HG02623 (cell line): ENCODE measurements around the gene AK2.
"Not testable (repeated sequence)": the region's sequence is repeated elsewhere in the genome, so short reads cannot be mapped to it uniquely, and the experiment has no call there.

Experiments
- ATAC-seq: cut with Tn5 transposase; IDR thresholded peaks from one replicate; pipeline ENCODE4 v1.9.1; 2021; ENCODE audit warnings: moderate library complexity; ENCODE audit not compliant: unreplicated experiment

Gene AK2

DNA sequence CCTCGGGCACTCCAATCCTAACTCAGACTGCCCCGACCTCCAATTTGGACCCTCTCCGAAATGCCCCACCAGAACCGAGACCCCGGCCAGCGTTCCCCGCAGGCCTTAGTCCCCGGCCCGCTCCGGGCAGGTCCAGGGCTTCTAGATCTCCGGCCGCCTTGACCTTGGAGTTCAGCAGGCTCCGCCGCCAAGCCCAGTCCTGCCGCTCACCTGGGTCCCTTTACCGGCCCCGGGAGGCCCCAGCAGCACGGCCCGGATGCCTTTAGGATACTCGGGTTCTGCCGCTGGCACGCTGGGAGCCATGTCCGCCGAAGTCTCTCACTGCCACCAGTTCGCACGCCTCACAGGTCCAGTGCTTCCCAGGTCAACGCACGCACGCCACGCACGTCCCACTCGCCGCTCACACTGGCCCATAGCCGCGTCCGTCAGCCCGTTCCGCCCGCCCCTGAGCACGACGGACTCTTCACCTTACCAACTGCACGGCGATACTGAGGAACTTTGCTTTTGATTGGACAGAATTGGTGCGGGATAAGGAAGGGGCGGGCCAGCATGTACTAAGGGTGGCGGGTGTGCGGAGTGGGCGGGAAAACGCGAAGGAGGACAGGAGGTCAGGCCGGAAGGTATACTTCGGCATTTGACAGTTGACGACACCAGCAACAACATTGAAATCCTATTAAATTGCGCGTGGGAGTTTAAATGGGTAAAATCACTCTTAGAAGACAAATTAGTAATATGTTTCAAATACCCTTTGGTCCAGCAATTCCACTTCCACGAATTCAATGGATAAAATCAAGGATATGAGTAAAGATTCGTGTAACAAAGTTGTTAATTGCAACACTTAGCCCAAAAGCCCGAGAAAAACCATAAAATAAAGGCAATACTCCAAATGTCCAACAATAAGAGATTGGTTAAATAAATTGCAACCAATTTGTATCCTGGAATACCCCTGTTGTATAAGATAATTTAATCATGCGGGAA, at the start of gene AK2:
Gene AK2 (minus strand): TSS at position 358 of the 978 bp plus-strand sequence. CDS start 55 bp downstream, at position 303.
- peak; percentile 97 for ATAC-seq

- no peak for ATAC-seq
These were observed 49.7 kb upstream of the AK2 start for GRCh38 chr1:33086384-33086850.

DNA sequence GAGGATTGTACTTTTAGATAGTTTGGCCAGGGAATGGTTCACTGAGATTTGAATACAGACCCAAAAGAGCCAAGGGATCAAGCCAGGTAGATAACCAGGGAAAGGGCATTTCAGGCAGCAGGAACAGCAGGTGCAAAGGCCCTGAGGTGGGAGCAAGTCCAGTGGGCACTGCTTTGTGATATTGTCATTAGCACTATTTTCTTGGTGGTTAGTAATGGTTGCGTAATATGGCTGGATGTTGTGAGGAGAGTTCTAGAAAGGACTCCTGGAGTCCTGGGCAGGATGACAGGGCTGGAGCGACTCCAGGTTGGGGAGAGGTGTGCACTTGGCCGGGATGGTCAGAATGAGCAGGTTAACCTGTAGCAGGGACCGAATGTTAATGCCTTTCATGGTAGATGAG, 48.6 kb upstream of the AK2 start:
- ATAC-seq: no peak

DNA sequence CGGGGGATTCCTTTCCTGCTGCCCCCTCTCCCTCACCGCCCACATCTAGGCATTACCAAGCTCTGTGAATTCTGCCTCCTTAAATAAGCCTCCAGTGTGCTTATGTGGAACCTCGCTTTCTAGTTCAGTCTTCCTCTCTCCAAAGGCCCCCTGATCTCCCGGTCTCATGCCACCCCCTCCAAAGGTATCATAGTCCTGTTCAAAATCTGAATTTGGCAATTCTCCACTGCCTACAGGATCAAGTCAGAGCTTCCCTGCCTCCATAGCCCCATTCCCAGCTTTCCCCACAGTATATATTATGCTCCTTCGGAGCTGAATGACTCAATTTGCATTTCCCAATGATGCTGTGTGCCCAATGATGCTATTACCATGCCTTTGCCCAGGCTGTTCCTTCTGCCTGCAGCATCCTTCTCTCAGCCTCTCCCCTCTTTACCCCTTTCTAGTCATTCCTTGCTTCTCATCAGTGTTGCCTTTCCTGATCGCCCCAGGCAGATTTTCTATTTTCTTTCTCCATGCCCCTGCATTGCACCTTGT, 46.0 kb upstream of the AK2 start:
- ATAC-seq: no peak

DNA sequence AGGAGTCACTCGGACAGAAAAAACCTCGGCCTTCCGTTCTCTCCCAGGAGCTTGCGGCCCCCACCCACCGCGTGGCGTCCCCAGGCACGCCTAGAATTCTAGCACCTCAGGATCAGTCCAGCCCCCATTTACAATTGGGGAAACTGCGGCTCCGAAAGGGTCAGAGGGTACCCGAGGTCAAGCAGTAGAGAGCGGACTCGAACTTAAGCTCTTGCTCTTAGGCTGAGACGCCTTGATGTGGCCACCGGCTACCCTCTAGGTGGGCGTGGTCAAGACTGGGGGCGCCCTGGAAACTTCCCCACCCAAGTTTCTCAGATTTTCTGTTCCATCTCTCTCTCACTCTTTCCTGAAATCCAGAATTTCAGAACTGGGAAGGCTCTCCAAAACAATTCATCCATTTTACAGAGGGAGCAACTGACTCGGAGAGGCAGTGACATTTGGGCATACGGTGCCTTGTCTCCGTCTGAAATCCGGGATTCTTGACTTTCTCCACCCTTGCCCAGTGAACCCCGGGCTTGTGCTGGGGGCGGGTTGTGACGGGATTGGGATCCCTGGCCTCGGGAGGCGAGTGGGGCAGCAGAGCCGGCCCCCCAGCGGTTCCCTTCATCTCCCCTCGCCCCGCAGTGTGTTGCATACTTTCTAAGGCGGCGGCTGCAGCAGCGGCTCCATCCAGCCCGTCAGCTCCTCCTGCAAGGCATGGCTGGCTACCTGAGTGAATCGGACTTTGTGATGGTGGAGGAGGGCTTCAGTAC, 45.0 kb upstream of the AK2 start:
- ATAC-seq: no peak

DNA sequence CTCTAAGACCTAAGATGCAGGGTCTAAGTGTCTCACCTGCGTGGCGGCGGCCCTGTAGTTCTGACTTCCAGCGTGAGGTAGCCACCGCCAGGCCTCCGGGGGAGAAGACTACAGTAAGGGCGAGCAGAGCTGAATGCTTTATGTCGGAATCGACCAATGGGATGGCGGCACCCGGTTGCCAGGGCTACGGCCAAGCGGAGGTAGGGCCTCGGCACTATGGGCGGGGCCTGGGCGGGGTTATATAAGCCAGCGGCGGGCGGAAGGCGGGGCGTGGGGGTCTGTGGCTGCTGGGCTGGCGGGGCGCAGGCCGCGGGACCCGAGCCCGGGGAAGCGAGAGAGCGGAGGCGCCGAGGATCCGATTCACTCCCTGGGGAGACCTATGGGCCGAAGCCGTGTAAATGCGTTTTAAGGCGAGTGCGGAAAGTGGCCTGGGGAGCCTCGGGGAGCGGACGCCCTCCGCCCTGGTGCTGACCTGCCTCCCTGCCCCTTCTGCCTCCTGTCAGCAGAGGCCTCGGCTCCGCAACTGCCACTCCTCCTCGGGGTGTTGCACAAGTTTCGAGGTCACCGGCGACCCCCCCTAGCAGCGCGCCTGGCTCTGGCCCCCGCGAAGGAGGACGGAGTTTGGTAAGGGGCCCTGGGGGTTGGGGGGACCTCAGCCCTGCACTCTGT, 44.3 kb upstream of the AK2 start, which contains the start of gene AZIN2:
Gene AZIN2 (plus strand): TSS at position 269 of the 669 bp plus-strand sequence. CDS start 1,097 bp downstream, outside the sequence.
- peak; percentile 91 for ATAC-seq

DNA sequence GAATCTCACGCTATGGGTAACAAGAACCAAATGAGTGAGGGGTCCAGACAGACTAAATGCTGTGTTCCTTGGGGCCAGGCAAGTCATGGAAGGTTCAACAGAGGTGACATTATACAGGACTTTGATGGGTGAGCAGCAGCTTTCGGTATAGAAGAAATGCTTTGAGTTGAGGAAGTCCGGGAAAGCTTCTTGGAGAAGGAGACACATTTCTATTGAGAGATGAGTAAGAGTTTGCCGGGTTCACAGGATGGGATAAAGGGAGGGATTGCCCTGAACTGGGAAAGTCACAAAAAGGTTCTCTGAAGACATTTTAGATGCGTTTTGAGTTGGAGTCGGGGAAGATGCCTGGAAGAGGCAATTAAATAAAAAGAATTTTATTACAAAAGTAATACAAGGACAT, 43.7 kb upstream of the AK2 start:
- no peak for ATAC-seq

DNA sequence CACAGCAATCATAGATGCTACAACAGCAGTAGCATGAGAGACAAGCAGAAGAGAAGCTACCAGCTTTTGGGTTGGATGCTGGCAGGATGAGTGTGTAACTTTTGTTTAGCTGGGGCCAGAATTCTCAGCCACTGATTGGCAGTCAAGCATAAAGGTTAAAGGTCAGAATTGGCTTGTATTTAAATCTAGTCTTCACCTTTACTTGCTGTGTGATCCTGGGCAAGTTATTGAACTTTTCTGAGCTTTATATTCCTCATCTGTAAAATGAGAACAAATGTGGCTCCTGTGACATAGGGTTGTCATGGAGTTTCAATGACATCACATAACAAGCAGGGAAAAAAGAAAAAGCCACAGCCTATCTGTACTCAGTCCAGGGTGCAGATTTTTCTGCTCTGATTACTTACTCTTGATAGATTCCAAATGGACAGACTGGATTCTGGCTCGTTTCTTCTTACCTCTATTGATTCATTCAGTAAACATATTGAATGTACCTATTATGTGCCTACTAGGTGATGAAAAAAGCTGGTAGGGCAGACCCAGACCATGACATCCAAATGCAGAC, 41.4 kb upstream of the AK2 start:
- no peak for ATAC-seq

DNA sequence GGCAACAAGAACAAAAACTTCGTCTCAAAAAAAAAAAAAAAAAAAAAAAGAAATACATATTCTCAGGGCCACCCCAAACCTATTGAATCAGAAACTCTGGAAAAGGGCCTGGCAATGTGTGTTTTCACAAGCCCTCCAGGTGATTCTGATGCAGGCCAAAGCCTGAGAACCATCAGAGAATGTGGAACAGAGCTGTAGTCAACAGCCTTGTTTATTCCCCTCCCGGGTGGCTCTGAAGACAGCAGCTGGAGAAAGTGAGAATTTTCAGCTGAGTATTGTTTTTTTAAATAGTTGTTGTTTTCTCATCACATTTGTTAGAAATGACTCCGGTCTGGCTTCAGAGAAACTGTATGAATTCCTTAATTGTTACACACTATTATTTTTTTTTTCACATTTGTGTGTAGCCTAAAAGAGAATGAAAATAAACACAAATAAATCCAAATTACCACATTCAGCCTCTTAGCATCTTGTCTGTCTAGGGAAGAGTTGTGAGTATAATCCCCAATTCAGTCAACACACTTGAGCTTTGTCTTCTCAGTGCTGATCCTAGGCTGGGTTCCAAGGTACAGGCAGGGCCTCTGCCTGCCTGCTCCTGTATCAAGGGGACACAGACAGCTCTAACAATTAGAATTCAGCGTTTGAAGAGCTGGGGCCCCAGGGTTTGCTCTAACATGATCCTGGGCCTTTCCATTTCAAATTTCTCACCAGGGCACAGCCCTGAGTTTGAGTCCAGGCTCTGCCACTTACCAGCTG, 37.7 kb upstream of the AK2 start:
- ATAC-seq: no peak

- no peak for ATAC-seq
These were observed 36.0 kb upstream of the AK2 start for GRCh38 chr1:33072707-33073106.

DNA sequence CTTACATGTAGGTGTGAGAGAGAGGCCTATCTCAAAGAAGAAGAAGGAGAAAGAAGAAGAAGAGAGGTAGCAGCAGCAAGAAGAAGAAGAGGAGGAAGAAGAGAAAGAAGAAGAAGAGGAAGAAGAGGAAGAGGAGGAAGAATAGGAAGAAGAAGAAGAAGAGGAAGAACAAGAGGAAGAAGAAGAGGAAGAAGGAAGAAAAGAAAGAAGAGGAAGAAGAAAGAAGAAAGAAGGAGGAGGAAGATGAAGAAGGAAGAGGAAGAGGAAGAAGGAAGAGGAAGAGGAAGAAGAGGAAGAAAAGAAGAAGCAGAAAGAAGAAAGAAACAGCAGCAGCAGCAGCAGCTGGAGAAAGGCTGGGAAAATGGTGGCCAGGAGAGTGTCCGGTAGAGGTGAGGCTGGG, 33.9 kb upstream of the AK2 start:
- no peak for ATAC-seq

DNA sequence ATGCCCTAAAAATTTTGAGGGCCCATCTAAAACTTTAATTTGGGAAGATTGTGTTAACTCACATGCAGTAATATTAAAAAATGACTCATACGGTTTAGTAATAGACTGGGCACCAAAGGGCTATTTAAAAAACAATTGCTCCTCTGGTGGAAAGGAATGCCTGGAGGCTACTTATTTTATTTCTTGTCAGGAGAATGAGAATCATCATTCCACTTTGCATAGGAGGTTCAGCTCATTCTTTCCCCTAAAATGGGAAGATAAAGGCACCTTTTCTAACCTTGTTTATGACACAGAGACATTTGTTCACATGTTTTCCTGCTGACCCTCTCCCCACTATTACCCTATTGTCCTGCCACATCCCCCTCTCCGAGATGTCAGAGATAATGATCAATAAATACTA, 31.4 kb upstream of the AK2 start:
- not testable (repeated sequence) for ATAC-seq

DNA sequence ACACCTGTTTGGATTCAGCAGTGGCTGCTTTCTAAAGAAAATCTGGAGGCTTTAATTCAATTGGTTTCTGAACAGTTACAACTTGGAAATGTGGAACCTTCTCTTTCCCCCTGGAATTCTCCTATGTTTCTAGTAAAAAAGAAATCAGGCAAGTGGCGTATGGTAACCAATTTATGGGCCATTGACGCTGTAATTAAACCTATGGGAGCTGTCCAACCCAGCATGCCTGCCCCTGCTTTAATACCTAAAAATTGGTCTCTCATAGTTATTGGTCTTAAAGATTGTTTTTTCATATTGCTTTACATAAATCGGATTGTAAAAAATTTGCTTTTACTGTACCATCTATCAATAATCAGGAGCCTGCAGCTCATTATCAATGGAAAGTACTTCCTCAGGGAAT, 29.8 kb upstream of the AK2 start:
- not testable (repeated sequence) for ATAC-seq

GRCh38 chr1:33065301-33065700, 28.6 kb upstream of the AK2 start:
- no peak for ATAC-seq

- not testable (repeated sequence) for ATAC-seq
These were observed 27.6 kb upstream of the AK2 start for GRCh38 chr1:33064284-33064683.

DNA sequence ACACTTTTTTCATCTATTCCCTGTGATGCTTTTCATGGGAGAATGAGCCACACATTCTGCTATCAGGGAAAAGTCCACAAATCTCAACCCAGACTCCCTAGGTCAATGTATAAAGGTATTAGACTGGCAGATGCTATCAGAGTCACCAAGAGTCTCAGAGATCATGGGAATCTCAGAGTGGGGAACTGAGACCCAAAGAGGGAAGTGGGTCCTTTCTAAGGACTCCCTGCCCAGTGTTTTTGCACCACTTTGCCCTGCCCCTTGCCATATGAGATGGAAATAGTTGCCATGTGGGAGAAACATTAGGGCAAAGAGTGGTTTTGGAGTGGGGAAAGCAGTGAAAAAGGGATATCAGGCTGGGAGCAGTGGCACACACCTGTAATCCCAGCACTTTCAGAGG, 25.2 kb upstream of the AK2 start:
- ATAC-seq: no peak

DNA sequence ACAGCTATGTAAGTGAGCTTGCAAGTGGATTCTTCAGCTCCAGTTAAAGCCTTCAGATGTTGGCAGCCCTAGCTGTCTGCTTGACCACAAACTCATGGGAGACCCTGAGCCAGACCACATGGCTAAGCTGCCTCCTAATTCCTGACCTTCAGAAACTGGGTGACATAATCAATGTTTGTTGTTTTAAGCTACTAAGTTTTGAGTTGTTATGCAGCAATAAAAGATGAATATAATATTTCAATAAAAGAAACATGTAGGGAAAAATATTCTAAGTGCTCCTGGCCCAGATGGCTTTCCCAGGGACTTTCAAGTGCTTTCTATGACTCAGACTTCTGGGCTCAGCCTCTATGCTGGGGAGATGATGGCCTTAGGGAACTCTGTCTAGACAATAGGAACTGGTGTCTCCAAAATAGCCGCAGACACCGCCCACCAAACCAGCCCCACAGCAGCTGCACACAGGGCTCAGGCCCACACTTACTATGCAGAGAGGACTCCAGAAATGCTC, 23.9 kb upstream of the AK2 start:
- no peak for ATAC-seq

- no peak for ATAC-seq
These were observed 20.4 kb upstream of the AK2 start for GRCh38 chr1:33057095-33057494.

GRCh38 chr1:33056426-33056825, 19.7 kb upstream of the AK2 start:
- no peak for ATAC-seq
